H1 (cell line): ENCODE results near the gene SLX4IP.

Experiments
- JUND ChIP-seq: IDR thresholded peaks from 2 replicates; pipeline ENCODE4 v1.6.1; 2011; ENCODE audit warnings: mild to moderate bottlenecking, improper control_type of control experiment, low read length
- POLR2A ChIP-seq, 2 experiments: IDR thresholded peaks; 1 replicate in 1 of 2; 2 replicates in 1 of 2; pipeline ENCODE4 v1.6.1; 2011; ENCODE audit warnings: low read depth in 2 of 2, low read length in 2 of 2, mild to moderate bottlenecking in 2 of 2; ENCODE audit errors: control extremely low read depth in 1 of 2

GRCh38 chr20:10568032-10568431, 132.9 kb downstream of the SLX4IP start:
- TF ChIP-seq JUND (no peak), POLR2A (IDR thresholded peaks at IDR 0.05; ENCODE audit: control extremely low read depth in 1 of 2, low read depth in 2 of 2, low read length in 2 of 2) (no peak)
